Activated naive CD8-positive, alpha-beta T cell treated with anti-CD3 and anti-CD28 coated beads, Interleukin-2, amount 10 ng/mL, durations not matched to agents 7 days and 5 days (primary cell): ENCODE measurements around the gene LCMT1. TPM values are rescaled to one million over a fixed set of nuclear protein-coding genes. Genes with fewer than 3 reads are reported as not detected.
A peak's percentile ranks its signal among the peaks of the same experiment; 100 is the strongest.
"Not testable (repeated sequence)": the region's sequence is repeated elsewhere in the genome, so short reads cannot be mapped to it uniquely, and the experiment has no call there.

Source experiments
- ATAC-seq: fragments of 150-1000 bp; cut with Tn5 transposase; one replicate; pipeline ENCODE4 v1.10.0; 2021; ENCODE audit warnings: low read depth, moderate library complexity
- POLR2A ChIA-PET: fragments of 350-600 bp; sonication (Branson Sonifier 250); formaldehyde crosslinking; loops from one replicate; lab custom pipeline; 2021; ENCODE audit warnings: antibody characterized with exemption; lab: Charles Lee
- DNase-seq: peaks from one replicate; pipeline ENCODE4 v3.0.0; 2021
- H3K27ac Mint-ChIP-seq: one replicate; pipeline ENCODE4 v1.8.0; 2022; ENCODE audit warnings: mild to moderate bottlenecking, mixed read lengths
- H3K27me3 Mint-ChIP-seq: one replicate; pipeline ENCODE4 v1.8.0; 2022; ENCODE audit warnings: mild to moderate bottlenecking, moderate library complexity, mixed read lengths
- H3K36me3 Mint-ChIP-seq: one replicate; pipeline ENCODE4 v1.8.0; 2021; ENCODE audit warnings: mild to moderate bottlenecking, mixed read lengths
- H3K4me1 Mint-ChIP-seq: one replicate; pipeline ENCODE4 v1.8.0; 2021; ENCODE audit warnings: mixed read lengths
- H3K4me3 Mint-ChIP-seq: one replicate; pipeline ENCODE4 v1.8.0; 2022; ENCODE audit warnings: mild to moderate bottlenecking, moderate library complexity, mixed read lengths
- H3K9me3 Mint-ChIP-seq: one replicate; pipeline ENCODE4 v1.8.0; 2021; ENCODE audit warnings: mixed read lengths
- total RNA-seq, 2 experiments: library from RNA; stranded (reverse); gene quantifications; one replicate each; pipeline ENCODE4 v1.2.3, GENCODE V29; 2021

Gene LCMT1
- total RNA-seq, 2 experiments from 2014 or later = 37.7 to 42.8 TPM

- H3K36me3 Mint-ChIP-seq = no peaks in the 10 kb centered on the region
- peak overlapping the region; percentile 94 for H3K27ac Mint-ChIP-seq
- ATAC-seq (peak; percentile 44), DNase-seq (peak; percentile 85)
- no peaks in the 10 kb centered on the region for H3K27me3 Mint-ChIP-seq
- POLR2A ChIA-PET = interaction anchor here (0.5 to 9.4 kb wide), 11 partner anchors 13 to 200 kb away, joined by 3 to 179 read pairs (median 5); partner anchors contain the start of gene ARHGAP17
- H3K9me3 Mint-ChIP-seq = no peaks in the 10 kb centered on the region
- H3K4me1 Mint-ChIP-seq = peaks cover 32% of the 10 kb centered on the region
- H3K4me3 Mint-ChIP-seq = peak overlapping the region; percentile 91
Measured at GRCh38 chr16:25106567-25107465, 4.7 kb upstream of the LCMT1 start.

- POLR2A ChIA-PET = interaction anchor here (0.6 to 9.4 kb wide), 8 partner anchors 16 to 57 kb away, joined by 3 to 179 read pairs (median 6); no protein-coding TSS in a partner anchor
- Mint-ChIP-seq H3K27me3 (no peaks in the 10 kb centered on the region), H3K4me1 (peaks cover 36% of the 10 kb centered on the region), H3K27ac (peak overlapping the region; percentile 94), H3K9me3 (no peaks in the 10 kb centered on the region), H3K36me3 (no peaks in the 10 kb centered on the region), H3K4me3 (peak overlapping the region; percentile 91)
- ATAC-seq (no peak), DNase-seq (peak; percentile 36)
Measured at GRCh38 chr16:25107466-25107792, 4.1 kb upstream of the LCMT1 start.

GRCh38 chr16:25108054-25108453 lies 3.5 kb upstream of the LCMT1 start:
- Mint-ChIP-seq H3K27ac (peak overlapping the region; percentile 94), H3K4me1 (peaks cover 40% of the 10 kb centered on the region), H3K4me3 (peak overlapping the region; percentile 91), H3K36me3 (no peaks in the 10 kb centered on the region), H3K27me3 (no peaks in the 10 kb centered on the region), H3K9me3 (no peaks in the 10 kb centered on the region)
- POLR2A ChIA-PET = interaction anchor here (0.8 to 9.4 kb wide), 6 partner anchors 14 to 93 kb away, joined by 3 to 179 read pairs (median 6); partner anchors contain the start of gene ARHGAP17
- DNase-seq (peak; percentile 57), ATAC-seq (no peak)

- H3K4me1 Mint-ChIP-seq = peaks cover 49% of the 10 kb centered on the region
- peak overlapping the region; percentile 34 for H3K27ac Mint-ChIP-seq
- H3K36me3 Mint-ChIP-seq = no peaks in the 10 kb centered on the region
- no peak for DNase-seq
- no peaks in the 10 kb centered on the region for H3K27me3 Mint-ChIP-seq
- H3K4me3 Mint-ChIP-seq = peak overlapping the region; percentile 50
- no peak for ATAC-seq
- no peaks in the 10 kb centered on the region for H3K9me3 Mint-ChIP-seq
- POLR2A ChIA-PET = interaction anchor here (0.6 to 9.4 kb wide), 8 partner anchors 18 to 1551 kb away, joined by 3 to 179 read pairs (median 4); partner anchors contain the start of gene ARHGAP17
Measured at GRCh38 chr16:25109643-25110042, 1.9 kb upstream of the LCMT1 start.

GRCh38 chr16:25110387-25110947 lies 1.1 kb upstream of the LCMT1 start:
- Mint-ChIP-seq H3K4me3 (peak overlapping the region; percentile 95), H3K27me3 (no peaks in the 10 kb centered on the region), H3K4me1 (peaks cover 49% of the 10 kb centered on the region), H3K36me3 (no peaks in the 10 kb centered on the region), H3K9me3 (no peaks in the 10 kb centered on the region), H3K27ac (peak overlapping the region; percentile 92)
- POLR2A ChIA-PET = interaction anchor here (0.6 to 9.4 kb wide), 8 partner anchors 19 to 382 kb away, joined by 3 to 179 read pairs (median 4); partner anchors contain the start of gene ARHGAP17
- ATAC-seq (no peak), DNase-seq (no peak)

GRCh38 chr16:25114121-25114520 lies 2.6 kb downstream of the LCMT1 start:
- Mint-ChIP-seq H3K9me3 (no peaks in the 10 kb centered on the region), H3K27me3 (no peaks in the 10 kb centered on the region), H3K4me3 (peak overlapping the region; percentile 1), H3K36me3 (peaks cover 2% of the 10 kb centered on the region), H3K27ac (no peak overlapping the region), H3K4me1 (peaks cover 29% of the 10 kb centered on the region)
- POLR2A ChIA-PET = interaction anchor here (1.0 kb wide), 1 partner anchor 83 kb away, joined by 3 read pairs; no protein-coding TSS in a partner anchor
- DNase-seq (no peak), ATAC-seq (no peak)

- Mint-ChIP-seq H3K36me3 (peaks cover 4% of the 10 kb centered on the region), H3K27ac (no peak overlapping the region), H3K4me3 (no peak overlapping the region), H3K4me1 (peaks cover 12% of the 10 kb centered on the region), H3K9me3 (no peaks in the 10 kb centered on the region), H3K27me3 (no peaks in the 10 kb centered on the region)
- POLR2A ChIA-PET = no interaction called here
- ATAC-seq = no peak
- no peak for DNase-seq
Measured at GRCh38 chr16:25118851-25119578, 7.5 kb downstream of the LCMT1 start.

GRCh38 chr16:25121824-25122600 lies 10.5 kb downstream of the LCMT1 start:
- POLR2A ChIA-PET = no interaction called here

GRCh38 chr16:25124503-25124902 lies 13.0 kb downstream of the LCMT1 start:
- Mint-ChIP-seq H3K9me3 (no peaks in the 10 kb centered on the region), H3K4me3 (no peak overlapping the region), H3K27me3 (no peaks in the 10 kb centered on the region), H3K36me3 (peaks cover 3% of the 10 kb centered on the region), H3K4me1 (peaks cover 27% of the 10 kb centered on the region), H3K27ac (no peak overlapping the region)
- ATAC-seq = no peak
- DNase-seq = no peak
- POLR2A ChIA-PET = interaction anchor here (0.6 kb wide), 1 partner anchor 100 kb away, joined by 3 read pairs; no protein-coding TSS in a partner anchor

More at GRCh38 chr16:25121824-25122600, 10.5 kb downstream of the LCMT1 start:
- H3K4me3 Mint-ChIP-seq = no peak overlapping the region
- H3K36me3 Mint-ChIP-seq = peaks cover 4% of the 10 kb centered on the region
- peaks cover 18% of the 10 kb centered on the region for H3K4me1 Mint-ChIP-seq
- no peaks in the 10 kb centered on the region for H3K9me3 Mint-ChIP-seq
- H3K27ac Mint-ChIP-seq = no peak overlapping the region
- no peak for DNase-seq
- no peak for ATAC-seq
- no peaks in the 10 kb centered on the region for H3K27me3 Mint-ChIP-seq

GRCh38 chr16:25126086-25126666 lies 14.6 kb downstream of the LCMT1 start:
- H3K4me1 Mint-ChIP-seq = peaks cover 27% of the 10 kb centered on the region
- POLR2A ChIA-PET, H3K27ac Mint-ChIP-seq, H3K4me3 Mint-ChIP-seq, H3K9me3 Mint-ChIP-seq, H3K36me3 Mint-ChIP-seq, H3K27me3 Mint-ChIP-seq, DNase-seq: not testable (repeated sequence)
- peak; percentile 21 for ATAC-seq

- POLR2A ChIA-PET = interaction anchor here (1.1 kb wide), 1 partner anchor 98 kb away, joined by 5 read pairs; no protein-coding TSS in a partner anchor
- peak; percentile 84 for ATAC-seq
Measured at GRCh38 chr16:25126820-25127232, 15.3 kb downstream of the LCMT1 start.

GRCh38 chr16:25132751-25133150 lies 21.2 kb downstream of the LCMT1 start:
- ATAC-seq, H3K9me3 Mint-ChIP-seq, H3K4me3 Mint-ChIP-seq, DNase-seq, POLR2A ChIA-PET, H3K27ac Mint-ChIP-seq, H3K27me3 Mint-ChIP-seq, H3K4me1 Mint-ChIP-seq: not testable (repeated sequence)
- H3K36me3 Mint-ChIP-seq = peaks cover 16% of the 10 kb centered on the region

More at GRCh38 chr16:25126820-25127232, 15.3 kb downstream of the LCMT1 start:
- Mint-ChIP-seq H3K27ac (no peak overlapping the region), H3K4me1 (peaks cover 26% of the 10 kb centered on the region), H3K4me3 (no peak overlapping the region), H3K36me3 (peaks cover 5% of the 10 kb centered on the region), H3K27me3 (no peaks in the 10 kb centered on the region), H3K9me3 (no peaks in the 10 kb centered on the region)
- no peak for DNase-seq
